HG02938 (cell line): ENCODE results near the gene RNF212.

ENCODE experiments used
- ATAC-seq: cut with Tn5 transposase; IDR thresholded peaks from one replicate; pipeline ENCODE4 v1.9.1; 2021; ENCODE audit warnings: mild to moderate bottlenecking, moderate library complexity; ENCODE audit not compliant: unreplicated experiment

RNF212 gene

GRCh38 chr4:1116838-1117237, 3.5 kb upstream of the RNF212 start:
- ATAC-seq: no peak

DNA sequence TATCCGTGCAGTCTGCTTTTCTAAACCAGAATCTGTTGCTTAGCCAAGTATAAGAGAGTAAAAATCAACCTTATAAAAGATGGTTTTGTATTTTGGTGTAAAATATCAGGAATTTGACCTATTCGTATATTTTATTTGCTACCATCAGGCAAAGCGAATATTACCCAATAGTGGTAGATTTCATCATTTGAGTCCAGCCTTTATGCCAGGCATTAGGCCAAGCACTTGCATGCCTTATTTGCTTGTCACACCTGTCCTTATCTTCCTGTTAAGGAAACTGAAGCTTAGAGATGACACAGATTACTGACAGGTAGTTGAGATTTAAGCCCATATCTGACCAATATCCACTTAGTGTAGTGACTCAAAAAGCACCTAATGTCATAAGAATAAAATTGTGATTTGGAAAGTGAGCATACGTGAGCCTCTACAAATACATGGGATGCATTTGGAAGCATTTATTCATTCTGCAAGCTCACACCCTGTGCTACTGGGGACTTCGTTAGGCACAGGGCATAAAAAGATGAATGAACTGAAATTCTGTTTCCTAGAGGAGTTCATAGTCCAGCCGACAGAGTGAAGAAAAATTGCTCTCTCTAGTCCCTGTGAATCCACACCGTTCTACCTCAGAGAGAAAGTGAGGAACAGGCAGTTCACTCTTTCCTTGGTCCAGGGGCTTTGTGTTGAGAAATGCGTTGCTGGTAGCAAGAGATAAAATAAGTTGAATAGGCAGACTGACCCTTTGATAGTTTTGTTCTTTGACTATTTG, 2.3 kb upstream of the RNF212 start:
- ATAC-seq: no peak

- ATAC-seq: no peak
Observed at GRCh38 chr4:1112821-1113182, 562 bp downstream of the RNF212 start.

DNA sequence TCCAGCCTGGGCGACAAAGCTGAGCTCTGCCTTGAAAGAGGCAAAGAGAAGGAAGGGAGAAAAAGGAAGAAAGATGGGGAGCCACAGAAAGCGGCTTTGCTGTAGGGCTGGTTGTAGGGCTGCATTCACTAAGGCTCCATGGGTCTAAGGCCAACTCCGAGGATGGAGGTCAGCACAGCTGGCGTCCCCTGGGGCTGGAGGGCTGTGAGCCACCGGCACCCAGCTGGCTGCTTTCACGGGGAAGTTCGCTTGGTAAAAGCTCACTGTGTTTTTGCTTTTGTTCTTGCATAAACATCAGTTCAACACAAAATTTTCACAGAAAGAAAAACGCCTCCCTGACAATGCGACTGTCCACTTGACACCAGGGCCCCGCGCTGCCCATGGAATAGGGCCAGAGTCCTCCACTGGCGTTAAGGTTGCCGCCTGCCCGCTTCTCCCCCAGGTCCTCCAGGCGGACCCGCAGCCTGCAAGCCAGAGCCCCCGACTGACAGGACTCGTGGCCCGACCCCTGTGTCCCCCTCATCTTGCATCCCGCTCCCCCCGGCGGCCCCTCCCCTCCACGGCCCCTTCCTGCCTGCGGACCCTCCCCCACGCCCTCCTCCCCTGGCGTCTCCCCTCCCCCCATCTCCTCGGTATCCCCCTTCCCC, 1.1 kb downstream of the RNF212 start:
- ATAC-seq: no peak

DNA sequence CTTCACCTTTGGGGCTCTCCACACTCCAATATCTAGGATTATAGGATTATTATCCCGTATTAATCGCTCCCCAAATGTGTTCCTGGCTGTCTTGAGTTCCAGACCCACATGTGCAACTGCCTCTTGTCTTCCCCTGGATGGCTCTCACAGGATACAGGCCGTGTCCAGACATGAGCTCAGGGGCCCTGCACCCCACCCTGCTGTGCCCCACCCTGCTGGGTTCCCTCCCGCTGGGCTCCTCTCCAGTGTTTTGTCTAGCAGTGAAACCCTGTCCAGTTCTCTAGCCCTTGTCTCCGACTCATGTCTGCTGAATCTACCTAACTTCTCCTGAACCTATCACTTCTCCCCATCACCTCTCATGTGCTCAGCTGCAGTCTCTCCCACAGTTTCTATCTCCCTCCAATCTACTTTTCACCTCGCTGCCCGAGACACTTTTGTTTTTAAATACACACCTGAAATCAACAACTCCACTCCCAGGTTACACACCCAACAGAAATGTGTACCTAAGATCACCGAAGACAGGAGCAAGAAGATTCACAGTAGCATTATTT, 2.0 kb downstream of the RNF212 start:
- ATAC-seq: no peak

- no peak for ATAC-seq
Observed at GRCh38 chr4:1109898-1110506, 3.4 kb downstream of the RNF212 start.

DNA sequence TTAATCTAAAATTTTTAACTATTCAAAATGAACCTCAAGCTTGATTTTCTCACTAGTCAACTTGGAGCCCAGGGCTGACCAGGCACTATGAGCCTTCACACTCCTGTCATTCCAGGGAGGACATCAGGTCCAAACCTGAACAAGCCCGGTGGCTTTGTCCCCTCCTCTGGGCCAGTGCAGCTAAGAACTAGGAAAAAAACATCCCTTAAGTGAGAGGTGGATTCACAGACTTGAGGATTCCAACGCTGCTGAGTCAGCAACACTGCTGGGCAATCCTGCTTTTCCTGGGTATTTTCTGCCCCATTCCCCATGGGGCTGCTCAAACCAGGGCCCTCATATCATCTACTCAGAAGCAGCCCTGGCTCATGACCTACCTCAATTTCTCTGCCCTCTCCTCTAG, 4.0 kb downstream of the RNF212 start:
- ATAC-seq: no peak

GRCh38 chr4:1105662-1106061, 7.7 kb downstream of the RNF212 start:
- ATAC-seq: no peak

GRCh38 chr4:1105067-1105466, 8.3 kb downstream of the RNF212 start:
- no peak for ATAC-seq

- ATAC-seq: no peak
Observed at GRCh38 chr4:1104647-1105046, 8.7 kb downstream of the RNF212 start.

DNA sequence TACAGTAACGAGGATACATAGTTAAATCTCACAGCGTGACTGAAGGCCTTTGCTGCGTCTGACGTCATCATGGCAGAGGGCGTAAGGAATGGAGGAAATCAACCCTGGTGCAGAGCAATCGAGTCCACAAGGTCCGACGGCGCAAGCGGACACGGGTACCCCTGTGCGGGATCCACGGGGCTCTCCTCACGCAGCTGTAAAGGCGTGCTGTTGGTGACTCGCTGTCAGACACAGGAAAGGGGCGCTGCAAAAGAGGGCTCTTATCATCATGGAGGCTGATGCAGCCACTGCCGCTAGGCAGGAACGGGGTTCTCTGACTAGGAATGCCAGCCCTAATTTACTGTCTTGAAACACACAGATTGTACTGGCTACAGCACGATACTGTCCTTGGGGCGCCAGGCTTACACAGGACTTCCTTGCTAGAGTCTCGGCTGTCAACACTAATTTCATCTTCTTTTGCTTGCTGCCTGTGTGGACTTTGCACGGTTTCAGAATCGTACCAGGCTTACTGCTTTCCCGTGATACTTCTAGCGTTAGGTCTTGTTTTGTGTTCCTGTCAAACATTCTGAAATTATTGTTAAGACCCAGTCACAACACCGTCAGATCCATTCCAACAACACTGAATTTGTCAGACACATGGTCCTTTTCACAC, 13.6 kb downstream of the RNF212 start:
- ATAC-seq: no peak

- no peak for ATAC-seq
Observed at GRCh38 chr4:1099270-1099669, 14.1 kb downstream of the RNF212 start.

DNA sequence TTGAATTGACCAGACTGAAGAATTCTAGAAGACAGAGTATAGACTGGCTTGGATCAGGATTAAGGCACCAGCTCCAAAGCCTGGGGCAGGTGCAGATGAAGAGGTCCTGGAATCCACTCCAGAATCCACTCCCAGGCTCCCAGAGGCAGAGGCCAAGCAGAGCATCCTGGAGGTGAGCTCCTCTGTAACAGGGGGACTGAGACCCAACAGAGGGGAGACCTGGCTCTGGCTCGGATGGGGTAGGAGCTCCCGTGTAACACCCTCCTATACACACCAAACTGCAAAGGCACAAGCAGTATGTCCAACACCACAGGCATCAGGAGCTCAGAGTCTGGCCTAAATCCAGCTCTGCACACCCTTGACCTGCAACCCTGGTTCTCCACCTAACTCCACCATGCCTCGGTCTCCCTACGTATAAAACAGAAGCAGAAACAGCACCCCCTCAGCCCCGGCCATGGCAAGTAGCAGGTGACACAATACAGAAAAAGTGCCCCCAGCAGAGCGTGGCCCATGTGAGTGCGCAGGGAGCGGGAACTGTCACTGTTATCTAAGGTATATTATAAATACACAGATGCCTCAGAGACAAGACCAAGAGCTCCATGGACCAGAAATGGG, 14.9 kb downstream of the RNF212 start:
- ATAC-seq: no peak

DNA sequence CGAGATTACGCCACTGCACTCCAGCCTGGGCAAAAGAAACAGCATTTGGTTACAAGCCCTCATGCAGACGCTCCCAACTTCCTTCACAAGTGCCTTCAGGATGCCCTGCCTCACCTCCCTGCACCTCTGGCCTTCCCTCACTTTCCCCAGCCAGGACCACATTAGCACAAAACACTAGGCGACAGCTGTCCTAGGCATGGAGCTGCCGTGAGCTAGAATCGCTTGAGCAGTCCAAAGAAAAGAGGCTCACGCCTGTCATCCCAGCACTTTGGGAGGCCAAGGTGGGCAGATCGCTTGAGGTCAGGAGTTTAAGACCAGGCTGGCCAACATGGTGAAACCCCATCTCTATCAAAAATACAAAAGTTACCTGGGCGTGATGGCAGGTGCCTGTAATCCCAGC, 15.8 kb downstream of the RNF212 start:
- ATAC-seq: no peak

DNA sequence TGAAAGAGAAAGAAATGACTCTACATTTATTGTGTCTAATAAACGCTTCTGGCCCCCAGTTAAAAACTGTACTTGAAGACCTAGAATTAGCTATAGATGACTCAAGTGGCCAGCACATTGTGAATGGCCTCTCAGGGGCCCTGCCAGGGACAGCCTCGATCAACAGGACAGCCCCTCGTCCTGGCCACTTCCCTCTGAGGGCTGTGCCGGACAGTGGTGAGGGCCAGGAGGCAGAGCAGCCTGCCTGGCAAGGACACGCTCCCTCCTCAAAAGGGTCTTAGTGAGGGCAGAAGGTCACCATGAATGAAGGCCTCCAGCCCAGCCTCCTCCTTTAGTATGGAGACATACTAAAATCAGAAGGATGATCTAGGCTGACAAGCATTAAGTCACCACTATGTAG, 16.5 kb downstream of the RNF212 start:
- ATAC-seq: no peak

GRCh38 chr4:1094336-1094690, 19.1 kb downstream of the RNF212 start:
- no peak for ATAC-seq

- ATAC-seq: no peak
Observed at GRCh38 chr4:1093391-1094335, 19.7 kb downstream of the RNF212 start.

DNA sequence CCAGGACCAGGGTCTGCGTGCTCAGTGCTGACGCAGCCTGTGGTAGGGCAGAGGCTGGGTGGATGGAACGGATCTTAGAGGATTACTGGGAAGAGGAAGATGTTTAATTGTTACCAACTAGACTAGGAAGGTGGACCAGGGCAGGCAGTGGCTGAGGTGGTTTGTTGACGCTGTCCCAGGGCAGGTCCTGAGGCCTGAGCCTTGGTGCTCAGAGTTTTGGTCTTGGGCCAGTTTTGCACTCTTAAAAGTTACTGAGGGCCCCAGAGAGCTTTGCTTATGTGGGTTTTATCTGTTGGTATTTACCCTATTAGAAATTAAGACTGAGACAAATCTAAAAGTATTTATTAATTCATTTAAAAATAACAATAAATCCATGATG, 20.4 kb downstream of the RNF212 start:
- ATAC-seq: no peak

DNA sequence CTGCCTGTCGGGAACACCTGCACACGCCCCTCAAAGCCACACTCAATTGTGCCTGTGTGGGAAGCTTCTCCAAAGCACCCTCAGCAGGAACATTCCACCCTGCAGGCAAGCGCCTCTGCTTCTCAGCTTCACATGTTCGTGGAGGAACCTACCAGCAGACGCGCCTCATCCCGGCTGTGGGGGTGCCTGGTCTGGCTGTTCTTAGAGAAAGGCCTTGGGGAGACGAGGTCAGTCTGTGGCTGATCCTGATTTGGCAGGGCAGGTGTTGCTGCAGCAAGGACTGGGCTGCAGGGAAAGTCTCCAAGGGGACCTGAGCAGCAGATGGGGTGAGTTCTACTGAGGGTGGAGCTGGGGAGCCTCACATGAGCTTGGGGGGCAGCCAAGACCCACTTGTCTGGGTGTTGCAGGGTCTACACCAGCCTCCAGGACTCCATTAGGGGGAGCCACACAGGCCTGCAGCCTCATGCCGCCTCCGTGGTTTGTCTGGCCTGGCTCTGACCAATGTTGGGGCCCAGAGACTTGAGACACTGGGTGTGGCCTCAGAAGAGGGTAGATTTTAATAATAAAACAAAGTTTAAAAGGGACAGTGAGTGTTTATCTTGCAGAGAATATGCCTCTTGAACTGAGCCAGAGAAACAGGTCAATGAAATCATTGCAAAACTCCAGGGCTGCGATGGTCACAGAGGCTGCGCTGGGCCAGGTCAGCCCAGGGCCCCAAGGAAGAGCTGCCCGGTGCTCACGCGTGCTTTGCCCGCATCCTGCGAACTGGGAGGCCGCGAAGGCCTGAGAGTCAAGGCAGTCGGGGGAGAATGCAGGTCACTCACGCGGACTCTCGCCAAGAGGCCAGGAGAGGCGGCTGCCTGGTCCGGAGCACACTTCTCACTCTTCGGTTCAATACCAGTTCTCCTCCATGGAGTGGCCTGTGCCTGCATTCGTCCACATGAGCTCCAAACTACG, 21.1 kb downstream of the RNF212 start:
- ATAC-seq: no peak
